Mammary microvascular endothelial cell (primary cell): ENCODE measurements around the gene NME7. TPM values are rescaled to one million over a fixed set of nuclear protein-coding genes. Genes with fewer than 3 reads are reported as not detected.

ENCODE experiments used
- total RNA-seq: library from RNA; depleted of rRNA; stranded (reverse); fragments of >200 nt; gene quantifications from 2 replicates; pipeline ENCODE4 v1.2.3, GENCODE V29; 2015

The NME7 gene
- 22.9 and 32.2 TPM in 2 replicates for total RNA-seq

GRCh38 chr1:169367686-169368405 lies at the start of gene NME7, which contains the start of gene BLZF1:
NME7 (minus strand) TSS chr1:169367797; CDS start chr1:169367710, 87 bp downstream.
BLZF1 (plus strand) TSS chr1:169368195; CDS start chr1:169369523, 1,328 bp downstream.

GRCh38 chr1:169106095-169106920 lies 261.3 kb downstream of the NME7 start, which contains the start of gene ATP1B1:
ATP1B1 (plus strand) TSS chr1:169106690; CDS start chr1:169106830, 140 bp downstream.

Other genes with a start within 250 kb of the NME7 start
- gene BLZF1, start 398 bp upstream of the NME7 start, total RNA-seq = 20.1 and 25.3 TPM in 2 replicates
- not detected in 2 replicates for gene CCDC181, start 59.7 kb upstream of the NME7 start, total RNA-seq
- 6.1 and 6.2 TPM in 2 replicates for gene SLC19A2, start 118.1 kb upstream of the NME7 start, total RNA-seq
- gene F5, start 218.7 kb upstream of the NME7 start, total RNA-seq = not detected in 2 replicates